IPS DF 4.7 (cell line): ENCODE data around the gene ZMYND11.

Experiments used
- DNase-seq: peaks from one replicate; pipeline ENCODE4 v3.0.0-alpha.2; 2013; ENCODE audit warnings: low spot score; ENCODE audit errors: extremely low read depth

ZMYND11 gene

DNA sequence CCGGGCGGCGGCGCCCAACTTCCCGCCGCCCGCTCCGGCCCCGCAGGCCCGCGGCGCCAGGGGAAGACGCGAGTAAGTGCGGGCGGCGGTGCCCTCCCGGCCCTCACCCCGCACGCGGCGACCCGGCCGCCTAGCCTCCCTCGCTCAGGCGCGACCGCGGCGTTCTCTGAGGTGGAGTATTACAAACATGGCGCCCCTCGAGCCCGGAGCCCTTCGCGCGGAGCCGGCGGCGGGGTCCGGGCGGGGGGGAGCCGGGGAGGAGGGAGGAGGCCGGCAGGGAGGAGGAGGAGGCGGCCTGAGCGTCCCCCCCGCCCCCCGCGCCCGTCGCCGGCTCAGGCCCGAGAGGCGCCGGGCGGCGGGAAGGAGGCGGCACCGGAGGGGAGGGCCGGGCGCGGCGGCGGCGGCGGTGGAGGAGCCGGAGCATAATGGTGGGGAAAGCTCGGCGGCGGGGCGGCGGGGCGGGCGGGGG lies at the start of gene ZMYND11:
TSS of gene ZMYND11 (plus strand) at position 324 of the 469 bp plus-strand sequence. CDS start 44,558 bp downstream, outside the sequence.
- DNase-seq, result no peak

DNA sequence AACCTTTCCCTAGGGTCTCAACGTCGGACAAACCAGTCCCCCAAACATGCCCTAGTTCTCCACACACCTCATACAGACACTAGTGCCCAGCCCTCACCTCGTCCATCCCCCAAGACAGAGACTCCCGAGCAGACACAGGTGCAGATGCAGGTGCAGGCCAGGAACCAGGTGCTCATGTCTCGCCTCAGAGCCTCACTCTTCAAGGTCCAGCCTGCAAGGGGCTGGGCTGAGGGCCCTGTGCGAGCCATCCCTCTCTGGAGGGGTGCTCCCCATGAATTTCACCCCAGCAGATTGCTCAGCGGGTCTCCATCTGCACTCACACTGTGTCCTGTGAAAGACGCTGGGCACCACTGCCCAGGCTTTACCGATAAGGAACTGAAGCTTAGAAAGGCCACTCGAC lies 49.2 kb upstream of the ZMYND11 start:
- DNase-seq, result no peak

DNA sequence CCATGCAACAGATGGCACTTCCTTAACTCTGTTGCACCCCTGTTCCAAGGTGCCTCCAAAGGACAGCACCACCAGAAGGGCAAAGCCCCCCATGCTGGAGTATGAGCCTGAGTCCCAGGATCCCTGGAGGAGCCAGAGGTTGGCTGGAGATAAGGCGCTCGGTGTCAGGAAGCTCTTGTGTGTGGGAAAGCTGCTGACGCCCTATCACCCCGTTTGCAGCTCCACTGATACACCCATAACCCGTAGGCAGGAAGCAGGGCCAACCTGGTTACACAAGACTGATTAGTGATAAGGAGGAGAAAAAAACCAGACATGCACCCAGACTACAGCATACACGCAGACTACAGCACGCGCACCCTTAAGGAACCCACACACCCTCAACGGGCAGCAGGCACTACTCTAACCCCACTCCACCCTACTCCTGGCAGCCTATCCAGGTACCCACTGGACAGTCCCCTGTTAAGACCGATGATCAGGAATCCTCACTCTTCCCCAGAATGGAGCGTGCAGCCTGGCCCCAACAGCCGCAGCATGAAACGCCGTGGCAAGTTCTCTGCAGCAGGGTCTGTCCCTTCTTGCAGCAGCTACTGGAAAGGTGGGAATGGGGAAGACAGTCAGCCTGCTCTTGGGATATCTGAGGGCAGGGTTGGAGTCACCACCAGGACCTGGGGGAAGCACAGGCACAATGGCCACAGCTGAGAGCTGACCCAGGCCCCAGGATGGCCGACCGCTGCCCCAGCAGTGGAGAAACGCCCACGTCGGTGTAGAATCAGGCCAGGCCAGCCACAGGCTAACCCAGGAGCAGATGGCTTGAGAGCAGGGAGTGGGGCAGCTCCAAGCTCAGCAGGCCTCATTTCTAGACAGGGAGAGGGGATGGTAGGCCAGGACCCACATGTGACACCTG lies 47.8 kb upstream of the ZMYND11 start:
- DNase-seq, result no peak

DNA sequence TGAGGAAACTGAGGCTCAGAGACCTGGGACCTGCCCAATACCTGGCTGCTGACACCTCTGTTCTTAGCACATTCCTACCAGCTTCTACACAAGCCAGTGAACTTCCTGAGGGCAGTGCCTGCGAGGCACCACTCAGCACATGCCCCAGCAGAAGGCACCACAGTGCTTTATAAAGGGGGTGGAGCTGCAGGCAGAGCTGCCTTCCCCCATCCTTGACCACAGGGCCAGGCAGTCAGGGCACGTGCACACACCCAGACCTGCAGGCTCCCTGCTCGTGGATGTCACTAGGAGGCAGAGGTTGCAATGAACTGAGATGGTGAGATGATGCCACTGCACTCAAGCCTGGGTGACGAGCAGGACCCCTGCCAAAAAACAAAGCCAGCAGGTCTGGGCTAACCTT lies 47.0 kb upstream of the ZMYND11 start:
- no peak for DNase-seq

DNA sequence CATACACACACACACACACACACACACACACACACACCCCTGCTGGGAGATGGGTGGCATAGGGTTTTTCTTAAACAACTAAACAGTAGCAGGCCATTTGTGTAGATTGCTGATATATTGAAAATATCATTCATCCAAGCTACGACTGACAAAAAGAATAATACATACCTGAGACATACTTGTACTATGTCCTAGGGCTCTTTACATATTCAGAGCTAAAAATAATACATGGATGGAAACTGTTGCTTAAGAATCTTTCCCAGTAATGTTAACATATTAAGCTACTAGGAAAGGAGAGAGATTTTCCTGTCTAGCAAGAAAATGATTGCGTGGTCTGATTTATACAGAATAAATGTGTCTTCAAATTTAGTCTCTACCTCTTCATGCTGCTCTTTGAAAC lies 46.0 kb upstream of the ZMYND11 start:
- no peak for DNase-seq

DNA sequence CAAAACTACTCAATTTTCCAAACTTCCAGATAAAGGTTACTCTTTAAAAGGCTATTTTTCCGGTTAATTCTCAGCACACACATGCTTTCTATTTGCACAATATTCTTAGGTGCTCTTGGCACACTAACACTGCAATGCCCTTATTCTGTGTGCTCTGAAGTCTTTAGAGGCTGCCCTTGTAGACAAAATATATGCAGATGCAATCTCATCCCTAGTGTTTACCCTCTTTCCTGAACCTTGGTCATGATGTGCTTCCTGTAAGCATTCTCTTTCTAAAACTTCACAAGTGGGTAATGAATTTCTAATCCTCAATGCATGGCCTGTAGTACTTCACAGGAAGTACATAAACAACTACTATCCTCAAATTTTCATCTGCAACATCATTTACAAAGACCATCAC lies 45.1 kb upstream of the ZMYND11 start:
- no peak for DNase-seq

DNA sequence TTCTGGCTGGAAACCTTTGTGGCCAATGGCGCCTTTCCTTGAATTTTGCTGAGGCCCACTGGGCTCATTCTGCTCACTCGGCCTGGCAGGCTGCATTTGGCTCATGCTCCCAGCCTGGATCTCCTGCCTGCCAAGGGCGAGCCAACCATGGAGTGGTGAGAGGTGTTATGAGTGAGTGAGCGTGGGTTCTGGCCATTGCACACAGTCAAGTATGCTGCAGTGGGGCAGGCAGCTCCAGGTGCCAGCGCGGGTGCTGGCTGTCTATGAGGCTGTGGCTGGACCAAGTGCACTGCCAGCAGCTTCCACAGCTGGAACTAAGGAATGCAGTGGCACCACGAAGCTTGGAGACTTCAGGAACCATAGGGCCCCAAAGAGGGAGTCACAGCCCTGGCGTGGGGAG lies 43.9 kb upstream of the ZMYND11 start:
- DNase-seq, result no peak

DNA sequence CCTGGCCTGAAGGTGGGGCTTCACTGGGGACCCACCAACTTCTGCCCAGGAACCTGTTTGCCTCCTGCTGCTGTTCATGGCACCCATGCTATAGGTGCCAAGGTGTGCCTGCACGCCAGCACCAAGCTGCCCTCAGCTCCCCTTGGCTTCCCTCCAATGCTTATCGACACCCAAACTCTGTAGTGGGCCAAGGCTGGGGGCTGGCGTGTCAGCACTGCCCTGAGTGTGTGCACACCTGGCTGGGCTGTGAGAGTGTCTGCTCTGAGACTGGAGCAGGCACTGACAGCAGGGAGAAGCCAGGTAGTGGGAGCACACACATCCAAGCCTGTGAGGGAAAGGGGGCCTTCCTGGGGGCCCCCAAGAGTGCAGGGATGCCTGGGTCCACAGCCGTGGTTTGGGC lies 43.1 kb upstream of the ZMYND11 start:
- no peak for DNase-seq

DNA sequence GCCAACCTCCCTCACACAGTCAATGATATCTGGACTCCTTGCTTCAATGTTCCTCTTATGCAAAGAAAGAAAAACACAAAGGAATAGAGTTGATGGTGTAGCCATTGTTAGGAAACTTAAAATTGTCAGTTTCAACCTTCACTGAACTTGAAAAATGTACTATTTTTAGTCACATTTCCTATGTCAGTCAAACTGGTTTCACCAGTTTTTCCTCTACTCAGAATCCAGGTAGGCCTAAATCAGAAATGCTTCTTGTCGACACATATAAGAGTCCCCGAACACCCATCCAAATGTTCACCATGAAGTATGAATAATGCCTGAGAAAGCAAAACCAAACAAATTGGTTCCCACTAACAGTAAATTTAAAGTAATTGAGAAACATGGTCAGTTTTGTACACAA lies 42.4 kb upstream of the ZMYND11 start:
- no peak for DNase-seq

DNA sequence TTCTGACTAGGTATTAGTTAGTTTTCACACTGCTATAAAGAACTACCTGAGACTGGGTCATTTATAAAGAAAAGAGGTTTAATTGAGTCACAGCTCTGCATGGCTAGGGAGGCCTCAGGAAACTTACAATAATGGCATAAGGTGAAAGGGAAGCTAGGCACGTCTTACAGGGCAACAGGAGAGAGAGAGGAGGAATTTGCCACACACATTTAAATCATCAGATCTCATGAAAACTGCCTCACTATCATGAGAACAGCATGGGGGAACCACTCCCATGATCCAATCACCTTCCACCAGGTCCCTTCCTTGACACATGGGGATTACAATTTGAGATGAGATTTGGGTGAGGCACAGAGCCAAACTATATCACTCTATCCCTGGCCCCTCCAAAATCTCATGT lies 40.6 kb upstream of the ZMYND11 start:
- DNase-seq, result no peak

DNA sequence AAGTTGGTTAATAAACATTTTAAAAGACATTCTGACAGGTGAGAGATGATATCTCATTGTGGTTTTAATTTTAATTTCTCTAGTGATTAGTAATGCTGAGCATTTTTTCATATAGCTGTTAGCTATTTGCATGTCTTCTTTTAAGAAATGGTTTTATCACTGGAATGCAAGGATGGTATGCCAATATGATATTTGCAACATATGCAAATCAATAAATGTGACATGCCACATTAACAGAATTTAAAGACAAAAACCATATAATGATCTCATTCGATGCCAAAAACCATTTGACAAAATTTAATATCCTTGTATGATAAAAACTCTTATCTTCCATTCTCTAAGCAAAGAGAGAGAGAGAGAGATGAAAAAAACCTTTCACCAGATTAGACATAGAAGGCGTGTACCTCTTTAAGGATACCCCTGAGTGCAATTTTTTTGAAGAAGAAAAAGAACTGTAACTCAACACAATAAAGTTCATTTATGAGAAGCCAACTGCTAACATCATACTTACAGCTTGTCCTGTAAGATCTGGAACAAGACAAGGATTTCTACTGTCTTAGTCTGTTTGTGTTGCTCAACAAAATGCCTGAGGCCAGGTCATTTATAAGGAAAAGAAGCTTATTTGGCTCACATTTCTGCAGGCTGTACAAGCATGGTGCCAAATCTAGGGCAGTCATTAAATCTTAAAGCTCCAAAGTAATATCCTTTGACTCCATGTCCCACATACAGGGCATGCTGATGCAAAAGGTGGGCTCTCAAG lies 39.7 kb upstream of the ZMYND11 start:
- DNase-seq, result no peak

DNA sequence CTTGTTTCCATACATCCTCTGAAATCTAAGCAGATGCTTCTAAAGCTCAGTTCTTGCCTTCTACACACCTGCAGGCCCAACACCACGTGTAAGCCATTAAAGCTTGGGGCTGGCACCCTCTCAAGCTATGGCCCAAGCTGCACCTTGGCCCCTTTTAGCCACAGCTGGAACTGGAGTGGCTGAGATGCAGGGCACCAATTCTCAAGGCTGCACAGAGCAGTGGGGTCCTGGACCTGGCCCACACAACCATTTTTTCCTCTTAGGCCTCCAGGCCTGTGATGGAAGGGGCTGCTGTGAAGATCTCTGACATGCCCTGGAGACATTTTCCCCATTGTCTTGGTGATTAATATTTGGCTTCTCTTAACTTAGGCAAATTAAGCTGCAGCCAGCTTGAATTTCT lies 38.8 kb upstream of the ZMYND11 start:
- no peak for DNase-seq

DNA sequence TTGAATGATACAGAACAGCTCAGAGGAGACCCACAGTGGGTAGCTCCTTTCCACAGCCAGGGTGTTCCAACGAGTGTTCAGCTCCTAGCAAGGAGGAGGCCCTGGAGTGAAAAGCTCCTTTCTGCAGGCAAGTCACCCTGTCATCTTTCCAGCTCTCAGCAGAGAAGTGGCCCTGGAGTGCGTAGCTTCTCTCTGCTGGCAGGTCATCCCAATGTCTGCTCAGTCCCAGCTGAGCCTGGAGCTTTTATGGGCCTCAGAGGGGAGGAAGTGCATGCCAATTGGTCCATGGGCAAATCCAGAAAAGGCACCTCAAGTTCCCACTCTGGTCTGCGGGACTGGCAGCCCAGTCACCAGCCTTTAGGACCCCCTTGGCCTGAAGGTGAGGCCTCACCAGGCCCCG lies 30.8 kb upstream of the ZMYND11 start:
- DNase-seq, result no peak

DNA sequence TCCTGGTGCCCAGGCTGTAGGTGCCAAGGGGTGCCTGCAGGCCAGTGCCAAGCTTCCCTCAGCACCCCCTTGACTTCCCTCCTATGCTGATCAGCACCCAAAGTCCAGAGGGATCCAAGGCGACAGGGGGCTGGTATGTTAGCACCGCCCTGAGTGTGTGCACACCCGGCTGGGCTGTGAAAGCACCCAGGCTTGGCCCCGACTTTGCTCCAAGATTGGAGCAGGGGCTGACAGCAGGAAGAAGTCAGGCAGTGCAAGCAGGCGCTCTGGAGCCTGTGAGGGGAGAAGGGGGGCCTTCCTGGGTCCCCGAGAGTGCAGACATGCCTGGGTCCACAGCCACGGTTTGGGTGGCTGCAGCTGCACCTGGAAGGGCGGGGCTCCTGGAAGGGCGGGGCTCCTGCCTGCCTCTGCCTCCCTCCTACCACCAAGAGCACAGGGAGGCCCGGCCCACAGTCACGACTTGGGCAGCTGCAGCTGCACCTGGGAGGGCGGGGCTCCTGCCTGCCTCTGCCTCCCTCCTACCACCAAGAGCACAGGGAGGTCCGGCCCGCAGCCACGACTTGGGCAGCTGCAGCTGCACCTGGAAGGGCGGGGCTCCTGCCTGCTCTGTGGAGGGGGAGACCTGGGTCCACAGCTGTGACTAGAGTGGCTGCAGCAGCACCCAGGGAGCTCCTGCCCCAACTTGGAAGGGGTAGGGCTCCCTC lies 30.2 kb upstream of the ZMYND11 start:
- no peak for DNase-seq

DNA sequence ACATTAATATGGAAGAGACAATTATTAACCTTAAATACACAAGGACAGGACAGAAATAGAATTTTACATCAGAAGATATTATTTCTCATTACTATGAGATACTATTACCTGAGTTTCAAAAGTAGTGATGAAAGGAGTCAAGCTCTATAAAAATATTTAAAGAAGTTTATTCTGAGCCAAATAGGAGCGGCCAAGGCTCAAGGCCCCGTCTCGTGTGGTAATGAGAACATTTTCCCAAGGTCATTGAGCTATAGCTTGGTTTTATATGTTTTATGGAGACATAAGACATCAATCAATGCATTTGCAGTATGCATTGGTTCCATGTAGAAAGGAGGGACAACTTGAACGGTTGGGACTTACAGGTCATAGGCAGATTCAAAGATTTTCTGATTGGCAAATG lies 29.4 kb upstream of the ZMYND11 start:
- DNase-seq, result no peak

DNA sequence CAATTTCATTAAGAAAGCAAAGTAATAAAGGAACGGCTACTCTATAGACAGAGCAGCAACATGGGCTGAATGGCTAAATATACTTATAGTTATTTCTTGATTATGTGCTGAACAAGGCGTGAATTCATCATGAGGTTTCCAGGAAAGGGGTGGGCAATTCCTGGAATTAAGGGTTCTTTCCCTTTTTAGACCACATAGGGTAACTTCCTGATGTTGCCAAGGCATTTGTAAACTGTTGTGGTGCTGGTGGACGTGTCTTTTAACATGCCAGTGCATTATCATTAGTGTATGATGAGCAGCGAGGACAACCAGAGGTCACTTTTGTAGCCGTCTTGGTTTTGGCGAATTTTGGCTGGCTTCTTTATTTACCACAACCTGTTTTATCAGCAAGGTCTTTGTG lies 28.5 kb upstream of the ZMYND11 start:
- no peak for DNase-seq

DNA sequence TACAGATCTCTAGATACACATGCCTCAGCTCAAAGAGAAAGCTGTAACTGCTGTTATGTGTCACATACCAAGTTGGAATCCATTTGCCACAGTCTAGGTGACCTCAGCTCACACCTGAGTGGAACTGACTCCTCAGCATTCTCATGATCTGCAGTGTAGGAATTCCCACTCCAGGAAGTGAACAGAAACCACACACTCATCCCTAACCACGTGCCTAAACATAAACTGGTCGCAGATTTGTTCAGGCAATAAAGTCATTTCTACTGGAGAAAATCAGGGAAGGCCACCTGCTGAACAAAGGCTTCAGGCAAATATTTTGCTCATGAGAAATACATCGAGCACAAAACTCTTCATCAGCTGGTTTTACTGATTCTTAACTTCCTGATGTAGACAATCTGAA lies 23.0 kb upstream of the ZMYND11 start:
- DNase-seq, result no peak

DNA sequence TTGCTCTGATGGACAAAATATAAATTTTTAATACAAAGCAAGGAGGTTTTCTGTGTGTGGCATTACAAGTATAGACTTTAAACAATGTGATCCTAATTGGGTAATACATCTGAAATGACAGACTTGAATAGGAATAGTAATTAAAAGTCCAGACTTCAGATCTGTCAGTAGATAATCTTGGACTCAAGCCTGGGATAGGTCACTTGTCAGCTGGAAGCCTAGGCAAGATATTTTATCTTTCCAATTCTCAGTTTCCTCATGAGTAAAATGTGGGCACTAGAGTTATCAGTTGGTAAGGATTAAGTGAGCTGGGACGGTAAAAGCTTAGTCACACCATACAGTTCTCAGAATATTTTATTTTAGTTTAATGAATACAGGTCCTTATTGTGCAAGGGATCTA lies 10.4 kb upstream of the ZMYND11 start:
- no peak for DNase-seq

DNA sequence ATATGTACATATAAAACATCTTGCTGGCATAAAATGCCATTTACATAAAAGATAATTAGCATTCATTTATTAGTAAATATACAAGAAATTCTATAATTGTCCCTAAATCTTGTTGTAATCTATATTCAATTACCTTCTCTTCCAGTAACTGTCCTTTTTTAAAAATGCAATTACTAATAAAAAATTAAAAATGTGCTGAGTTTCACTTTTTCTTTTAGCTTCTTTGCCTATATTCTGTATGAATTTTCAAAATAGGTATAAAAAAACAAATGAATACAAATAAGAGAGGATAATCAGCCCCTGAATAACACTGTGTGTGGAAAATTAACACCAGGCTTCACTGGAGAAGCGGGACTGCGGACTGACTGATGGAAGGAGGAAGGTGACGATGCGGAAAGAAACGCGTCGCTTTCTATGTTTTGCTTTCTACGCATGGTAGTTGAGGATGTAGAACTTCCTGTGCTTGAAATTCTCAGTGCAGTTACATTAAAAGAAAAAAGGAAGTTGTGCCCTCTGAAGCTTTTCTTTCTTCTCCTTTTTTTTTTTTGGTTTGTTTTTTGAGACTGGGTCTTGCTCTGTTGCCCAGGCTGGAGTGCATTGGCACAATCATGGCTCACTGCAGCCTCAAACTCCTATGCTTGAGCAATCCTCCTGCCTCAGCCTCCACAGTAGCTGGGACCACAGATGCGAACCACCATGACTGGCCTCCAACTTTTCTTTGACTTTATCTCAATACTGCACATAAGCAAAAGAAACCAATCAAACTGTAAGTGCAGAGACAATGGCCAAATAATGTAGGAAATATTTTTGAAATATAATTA lies 7.4 kb upstream of the ZMYND11 start:
- DNase-seq, result no peak

DNA sequence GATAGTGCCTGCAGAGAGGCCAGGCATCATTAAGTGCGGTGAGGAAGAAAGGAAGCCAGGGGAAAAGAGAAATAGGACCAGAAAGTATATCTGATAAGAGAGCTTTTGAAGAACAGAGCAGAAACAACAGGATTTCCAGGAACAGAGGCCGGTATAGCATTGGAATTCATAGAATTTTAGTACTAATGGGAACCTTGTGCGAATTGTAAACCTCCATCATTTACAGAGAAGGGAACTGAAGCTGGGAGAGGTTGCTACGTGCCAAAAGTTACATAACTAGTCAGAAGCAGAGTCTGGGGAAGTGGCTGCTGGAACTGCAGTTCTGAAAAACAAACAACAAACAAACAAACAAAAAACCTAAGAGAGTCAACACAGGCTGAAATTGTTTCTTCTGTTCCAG lies 5.4 kb upstream of the ZMYND11 start:
- DNase-seq, result no peak
